DND-41 (cell line): Measurements from ENCODE around the gene KIFBP.

Source experiments
- ATAC-seq: fragments of 200-7000 bp; cut with Tn5 transposase; 3 replicates; pipeline ENCODE4 v1.9.1; 2021; ENCODE audit warnings: low read depth; ENCODE audit not compliant: insufficient read depth
- DNase-seq: peaks from one replicate; pipeline ENCODE4 v3.0.0-alpha.2; 2020
- H2AFZ ChIP-seq: 2 replicates; pipeline ENCODE4 v1.6.0; 2012; ENCODE audit warnings: low read depth, low read length
- H3K27ac ChIP-seq: 2 replicates; pipeline ENCODE4 v1.5.1; 2012; ENCODE audit warnings: low read length, inconsistent platforms
- H3K27me3 ChIP-seq: fragments of 200-600 bp; sonication (generic); 2 replicates; pipeline ENCODE4 v1.6.0; 2012; ENCODE audit warnings: low read length, mild to moderate bottlenecking, inconsistent platforms; ENCODE audit not compliant: insufficient read depth, poor library complexity
- H3K36me3 ChIP-seq: 2 replicates; pipeline ENCODE4 v1.5.1; 2012; ENCODE audit warnings: low read length, inconsistent platforms; ENCODE audit not compliant: insufficient read depth
- H3K4me1 ChIP-seq: 2 replicates; pipeline ENCODE4 v1.5.1; 2012; ENCODE audit warnings: mild to moderate bottlenecking, low read length; ENCODE audit not compliant: insufficient read depth
- H3K4me2 ChIP-seq: 2 replicates; pipeline ENCODE4 v1.6.0; 2012; ENCODE audit warnings: mild to moderate bottlenecking, moderate library complexity, low read length, inconsistent platforms; ENCODE audit not compliant: insufficient read depth
- H3K4me3 ChIP-seq, 2 experiments: fragments of 200-600 bp in 1 of 2; shearing (Covaris generic) in 1 of 2; 2 replicates each; pipeline ENCODE4 v1.5.1; 2012 to 2016; ENCODE audit warnings: inconsistent platforms in 2 of 2, low read length in 2 of 2, mild to moderate bottlenecking in 2 of 2, low read depth in 1 of 2, moderate library complexity in 1 of 2
- H3K79me2 ChIP-seq: 2 replicates; pipeline ENCODE4 v1.6.0; 2012; ENCODE audit warnings: low read length, inconsistent platforms; ENCODE audit not compliant: insufficient read depth
- H3K9ac ChIP-seq: 2 replicates; pipeline ENCODE4 v1.6.0; 2012; ENCODE audit warnings: low read depth, mild to moderate bottlenecking, inconsistent platforms, low read length, moderate library complexity
- H3K9me3 ChIP-seq: 2 replicates; pipeline ENCODE4 v1.5.1; 2012; ENCODE audit warnings: low read length, moderate library complexity, mild to moderate bottlenecking, inconsistent platforms; ENCODE audit not compliant: insufficient read depth, severe bottlenecking
- H4K20me1 ChIP-seq: 2 replicates; pipeline ENCODE4 v1.6.0; 2012; ENCODE audit warnings: low read length; ENCODE audit not compliant: insufficient read depth
- CTCF ChIP-seq: IDR thresholded peaks from 2 replicates; pipeline ENCODE4 v1.5.1; 2012; ENCODE audit warnings: borderline replicate concordance, low read length, moderate library complexity, mild to moderate bottlenecking; ENCODE audit not compliant: poor library complexity, severe bottlenecking; ENCODE audit errors: extremely low read depth
- EZH2 ChIP-seq: IDR thresholded peaks from 3 replicates; pipeline ENCODE4 v1.6.1; 2012; ENCODE audit warnings: borderline replicate concordance, low read depth, mild to moderate bottlenecking, moderate library complexity, low read length, inconsistent platforms; ENCODE audit not compliant: severe bottlenecking

KIFBP gene

GRCh38 chr10:69049566-69049961, 61.0 kb downstream of the KIFBP start:
- H4K20me1 ChIP-seq = 0 out of 2 replicates have a peak, but pooled peaks cover 3% of the 10 kb centered on the region
- H3K36me3 ChIP-seq = no peaks in the 10 kb centered on the region
- H3K4me3 ChIP-seq = no peak overlapping the region
- H3K27me3 ChIP-seq = no peaks in the 10 kb centered on the region
- H3K9me3 ChIP-seq = no peaks in the 10 kb centered on the region
- H3K27ac ChIP-seq = no peak overlapping the region
- H3K4me1 ChIP-seq = no peaks in the 10 kb centered on the region
- H3K9ac ChIP-seq = no peak overlapping the region
- no peaks in the 10 kb centered on the region for H3K79me2 ChIP-seq
- DNase-seq (no peak), ATAC-seq (no peak)
- TF ChIP-seq EZH2 (no peak), CTCF (no peak)
- H2AFZ ChIP-seq = no peak overlapping the region
- no peak overlapping the region for H3K4me2 ChIP-seq

GRCh38 chr10:69051303-69051702, 62.7 kb downstream of the KIFBP start:
- Histone ChIP-seq H4K20me1 (0 out of 2 replicates have a peak, but pooled peaks cover 3% of the 10 kb centered on the region), H3K27me3 (no peaks in the 10 kb centered on the region), H3K9ac (no peak overlapping the region), H3K27ac (no peak overlapping the region), H3K4me1 (no peaks in the 10 kb centered on the region), H3K79me2 (no peaks in the 10 kb centered on the region), H2AFZ (no peak overlapping the region), H3K4me3 (no peak overlapping the region), H3K4me2 (no peak overlapping the region), H3K36me3 (no peaks in the 10 kb centered on the region), H3K9me3 (no peaks in the 10 kb centered on the region)
- TF ChIP-seq EZH2 (no peak), CTCF (no peak)
- DNase-seq = no peak
- no peak for ATAC-seq

- no peak for TF ChIP-seq CTCF
- no peak for TF ChIP-seq EZH2
- Histone ChIP-seq H3K4me1 (no peaks in the 10 kb centered on the region), H3K36me3 (no peaks in the 10 kb centered on the region), H3K9me3 (no peaks in the 10 kb centered on the region), H3K4me2 (no peak overlapping the region), H3K27ac (no peak overlapping the region), H3K27me3 (no peaks in the 10 kb centered on the region), H3K4me3 (no peak overlapping the region), H4K20me1 (0 out of 2 replicates have a peak, but pooled peaks cover 3% of the 10 kb centered on the region), H2AFZ (no peak overlapping the region), H3K9ac (no peak overlapping the region), H3K79me2 (no peaks in the 10 kb centered on the region)
- ATAC-seq (no peak), DNase-seq (no peak)
Observed at GRCh38 chr10:69051710-69052487, 63.3 kb downstream of the KIFBP start.
